NCI-H2081 (cell line): ENCODE measurements around the gene PTGS1.

Experiments
- DNase-seq, 2 experiments: peaks; one replicate each; lab custom pipeline; 2025; lab: John Stamatoyannopoulos, UW

PTGS1 gene

DNA sequence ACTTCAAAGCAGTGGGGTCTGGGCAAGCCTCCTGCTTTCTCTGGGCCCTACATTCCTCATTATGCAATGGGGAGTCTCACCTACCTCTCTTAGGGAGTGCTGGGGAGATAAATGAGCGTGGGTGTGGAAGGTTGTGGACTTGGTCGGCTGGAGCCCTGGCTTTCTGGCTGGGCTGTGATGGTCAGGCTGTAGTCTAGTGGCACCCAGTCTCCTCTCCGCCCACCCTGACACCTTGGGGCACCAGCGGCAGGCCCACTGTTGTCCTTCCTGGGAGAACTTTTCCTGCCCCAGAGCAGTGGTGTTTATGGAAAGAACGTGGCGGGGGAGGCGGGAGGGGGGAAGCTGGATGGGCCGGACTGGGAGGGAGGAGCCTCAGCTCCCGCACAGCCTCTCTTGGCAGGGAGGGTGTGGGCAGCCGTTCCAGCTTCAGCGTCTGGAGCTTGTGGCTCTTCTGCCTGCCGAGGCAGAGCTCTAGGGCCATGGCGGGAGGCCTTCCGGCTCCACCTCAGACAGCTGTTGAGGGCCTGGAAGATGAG, 4.1 kb downstream of the PTGS1 start:
- no peak for DNase-seq

GRCh38 chr9:122376796-122377195, 6.0 kb downstream of the PTGS1 start:
- DNase-seq: no peak

GRCh38 chr9:122377241-122378164, 6.7 kb downstream of the PTGS1 start:
- DNase-seq: no peak

DNA sequence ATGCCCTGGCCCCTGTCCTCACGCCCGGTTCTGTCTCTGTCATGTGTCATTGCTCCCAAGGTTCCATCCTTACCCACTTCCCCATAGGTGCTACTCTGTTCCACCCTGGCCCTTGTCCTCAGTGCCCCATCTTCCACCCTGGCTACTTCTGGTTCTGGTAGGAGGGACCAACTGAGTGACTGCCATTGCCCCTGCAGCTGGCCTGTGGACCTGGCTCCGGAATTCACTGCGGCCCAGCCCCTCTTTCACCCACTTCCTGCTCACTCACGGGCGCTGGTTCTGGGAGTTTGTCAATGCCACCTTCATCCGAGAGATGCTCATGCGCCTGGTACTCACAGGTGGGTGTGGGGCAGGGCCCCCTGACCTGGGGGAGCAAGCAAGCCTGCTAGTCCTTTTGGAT, 7.4 kb downstream of the PTGS1 start:
- no peak for DNase-seq

DNA sequence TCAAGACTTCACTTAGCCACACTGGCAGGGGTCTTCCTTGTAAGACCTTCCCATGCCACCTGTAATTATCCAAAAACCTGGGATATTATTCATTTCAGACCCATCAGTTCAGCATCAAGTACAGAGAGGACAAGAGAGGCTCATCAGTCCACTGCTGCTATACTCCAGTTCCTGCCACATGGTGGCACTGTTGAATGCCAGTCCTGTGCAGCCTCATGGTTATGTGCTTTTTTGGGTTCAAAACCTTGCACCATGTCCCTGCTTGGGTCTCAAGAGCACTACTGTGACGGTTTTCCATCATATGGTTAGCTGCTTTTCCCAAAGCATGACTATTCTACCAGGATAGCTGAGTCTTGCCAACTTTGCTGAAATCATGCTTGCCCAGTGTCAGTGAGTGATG, 8.5 kb downstream of the PTGS1 start:
- DNase-seq: no peak

DNA sequence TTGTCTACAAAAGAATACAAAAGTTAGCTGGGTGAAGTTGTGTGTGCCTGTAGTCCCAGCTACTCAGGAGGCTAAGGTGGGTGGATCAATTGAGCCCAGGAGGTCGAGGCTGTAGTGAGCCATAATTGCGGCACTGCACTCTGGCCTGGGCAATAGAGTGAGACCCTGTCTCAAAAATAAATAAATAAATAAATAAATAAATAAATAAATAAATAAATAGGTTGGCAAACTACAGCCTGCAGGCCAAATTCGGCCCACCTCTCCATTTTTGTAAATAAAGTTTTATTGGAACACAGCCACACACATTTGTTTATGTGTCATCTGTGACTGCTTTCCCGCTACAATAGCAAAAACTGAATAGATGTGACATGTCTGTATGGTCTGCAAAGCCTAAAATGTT, 9.5 kb downstream of the PTGS1 start:
- DNase-seq: no peak

GRCh38 chr9:122381206-122381950, 10.6 kb downstream of the PTGS1 start:
- DNase-seq: no peak

- no peak for DNase-seq
Observed at GRCh38 chr9:122382901-122383850, 12.4 kb downstream of the PTGS1 start.

GRCh38 chr9:122383992-122384461, 13.2 kb downstream of the PTGS1 start:
- DNase-seq: no peak

DNA sequence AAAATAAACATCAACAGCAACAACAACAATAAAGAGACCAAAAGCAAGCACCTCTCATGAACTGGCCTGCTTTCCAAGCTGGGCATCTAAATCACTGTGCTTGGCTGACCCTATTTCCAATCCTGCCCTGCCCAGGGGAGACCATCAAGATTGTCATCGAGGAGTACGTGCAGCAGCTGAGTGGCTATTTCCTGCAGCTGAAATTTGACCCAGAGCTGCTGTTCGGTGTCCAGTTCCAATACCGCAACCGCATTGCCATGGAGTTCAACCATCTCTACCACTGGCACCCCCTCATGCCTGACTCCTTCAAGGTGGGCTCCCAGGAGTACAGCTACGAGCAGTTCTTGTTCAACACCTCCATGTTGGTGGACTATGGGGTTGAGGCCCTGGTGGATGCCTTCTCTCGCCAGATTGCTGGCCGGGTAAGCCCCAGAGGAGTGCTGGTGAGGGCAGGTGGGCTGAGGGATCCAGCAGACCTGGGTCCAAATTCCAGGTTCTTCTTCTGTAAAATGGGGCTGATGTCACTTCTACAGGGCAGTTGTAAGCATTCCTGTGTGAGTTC, 15.6 kb downstream of the PTGS1 start:
- no peak for DNase-seq

DNA sequence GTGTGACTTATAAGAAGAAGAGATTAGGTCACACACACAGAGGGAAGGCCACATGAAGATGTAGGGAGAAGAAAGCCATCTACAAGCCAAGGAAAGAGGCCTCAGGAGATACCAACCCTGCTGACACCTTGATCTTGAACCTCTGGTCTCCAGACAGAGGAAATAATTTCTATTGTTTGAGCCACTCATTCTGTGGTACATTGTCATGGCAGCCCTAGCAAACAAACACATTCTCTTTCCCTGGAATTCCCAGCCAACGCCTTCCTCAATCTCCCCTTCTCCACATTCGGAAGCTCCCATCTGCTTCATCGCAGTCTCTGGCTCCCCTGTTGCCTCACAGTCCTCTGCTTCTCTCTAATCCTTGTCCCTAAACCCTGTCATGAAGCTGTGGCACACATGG, 16.7 kb downstream of the PTGS1 start:
- no peak for DNase-seq

DNA sequence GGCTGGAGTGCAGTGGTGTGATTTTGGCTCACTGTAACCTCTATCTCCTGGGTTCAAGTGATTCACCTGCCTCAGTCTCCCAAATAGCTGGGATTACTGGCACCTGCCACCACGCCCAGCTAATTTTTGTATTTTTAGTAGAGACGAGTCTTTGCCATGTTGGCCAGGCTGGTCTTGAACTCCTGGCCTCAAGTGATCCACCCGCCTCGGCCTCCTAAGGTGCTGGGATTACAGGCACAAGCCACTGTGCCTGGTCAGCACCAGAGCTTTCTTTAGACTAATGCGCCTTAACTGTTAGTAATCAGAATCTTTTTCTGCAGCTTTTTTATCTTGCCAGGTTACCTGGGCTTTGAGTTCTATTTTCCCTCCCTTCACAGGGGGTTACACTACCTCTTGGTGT, 18.4 kb downstream of the PTGS1 start:
- no peak for DNase-seq

DNA sequence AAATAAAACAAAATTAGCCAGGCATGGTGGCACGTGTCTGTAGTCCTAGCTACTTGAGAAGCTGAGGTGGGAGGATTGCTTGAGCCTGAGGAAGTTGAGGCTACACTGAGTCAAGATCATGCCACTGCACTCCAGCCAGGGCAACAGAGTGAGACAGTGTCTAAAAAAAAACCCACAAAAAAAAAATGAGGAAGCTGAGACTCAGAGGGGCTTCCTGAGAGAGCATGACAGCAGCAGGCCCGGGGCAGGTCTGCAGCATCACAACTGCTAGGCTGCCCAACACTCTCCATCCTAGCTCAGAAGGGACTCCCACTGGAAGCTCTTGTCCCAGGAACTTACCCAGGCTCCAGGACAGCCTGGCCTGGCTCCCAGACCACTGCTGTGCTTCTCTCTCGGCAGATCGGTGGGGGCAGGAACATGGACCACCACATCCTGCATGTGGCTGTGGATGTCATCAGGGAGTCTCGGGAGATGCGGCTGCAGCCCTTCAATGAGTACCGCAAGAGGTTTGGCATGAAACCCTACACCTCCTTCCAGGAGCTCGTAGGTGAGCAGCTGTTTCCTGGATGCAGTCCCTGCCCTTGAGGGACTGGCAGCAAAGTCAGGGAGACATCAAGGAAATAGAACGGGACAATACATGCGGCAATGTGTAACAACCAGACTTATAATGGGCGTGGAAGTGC, 19.1 kb downstream of the PTGS1 start:
- DNase-seq: no peak

DNA sequence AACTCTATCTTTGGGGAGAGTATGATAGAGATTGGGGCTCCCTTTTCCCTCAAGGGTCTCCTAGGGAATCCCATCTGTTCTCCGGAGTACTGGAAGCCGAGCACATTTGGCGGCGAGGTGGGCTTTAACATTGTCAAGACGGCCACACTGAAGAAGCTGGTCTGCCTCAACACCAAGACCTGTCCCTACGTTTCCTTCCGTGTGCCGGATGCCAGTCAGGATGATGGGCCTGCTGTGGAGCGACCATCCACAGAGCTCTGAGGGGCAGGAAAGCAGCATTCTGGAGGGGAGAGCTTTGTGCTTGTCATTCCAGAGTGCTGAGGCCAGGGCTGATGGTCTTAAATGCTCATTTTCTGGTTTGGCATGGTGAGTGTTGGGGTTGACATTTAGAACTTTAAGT, 21.5 kb downstream of the PTGS1 start:
- DNase-seq: no peak

- DNase-seq: no peak
Observed at GRCh38 chr9:122392714-122393113, 21.9 kb downstream of the PTGS1 start.

- DNase-seq: no peak
Observed at GRCh38 chr9:122393284-122393983, 22.6 kb downstream of the PTGS1 start.

DNA sequence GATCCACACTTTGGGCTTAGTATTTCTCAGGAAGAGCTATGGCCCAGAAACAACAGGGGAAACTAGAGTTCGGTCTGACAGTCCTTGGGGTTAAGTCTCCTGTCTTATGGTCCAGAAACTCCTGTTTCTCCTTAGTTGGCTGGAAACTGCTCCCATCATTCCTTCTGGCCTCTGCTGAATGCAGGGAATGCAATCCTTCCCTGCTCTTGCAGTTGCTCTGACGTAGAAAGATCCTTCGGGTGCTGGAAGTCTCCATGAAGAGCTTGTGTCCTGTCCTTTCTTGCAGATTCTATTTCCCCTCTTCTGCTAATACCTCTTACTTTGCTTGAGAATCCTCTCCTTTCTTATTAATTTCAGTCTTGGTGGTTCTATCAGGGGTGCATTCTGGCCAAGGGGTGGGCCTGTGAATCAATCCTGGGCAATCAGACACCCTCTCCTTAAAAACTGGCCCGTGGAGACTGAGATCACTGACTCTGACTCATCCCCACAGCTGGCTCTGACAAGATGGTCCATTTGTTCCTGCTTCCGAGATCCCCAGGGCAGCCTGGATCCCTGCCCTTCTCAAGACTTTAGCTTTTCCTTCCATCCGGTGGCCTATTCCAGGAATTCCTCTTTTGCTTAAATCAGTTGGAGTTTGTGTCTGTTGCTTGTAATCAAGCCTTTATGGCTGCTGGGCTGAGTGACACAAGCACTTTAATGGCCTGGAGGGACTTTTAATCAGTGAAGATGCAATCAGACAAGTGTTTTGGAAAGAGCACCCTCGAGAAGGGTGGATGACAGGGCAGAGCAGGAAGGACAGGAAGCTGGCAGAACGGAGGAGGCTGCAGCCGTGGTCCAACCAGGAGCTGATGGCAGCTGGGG, 23.7 kb downstream of the PTGS1 start:
- DNase-seq: no peak

GRCh38 chr9:122396614-122397148, 25.9 kb downstream of the PTGS1 start:
- DNase-seq: no peak

DNA sequence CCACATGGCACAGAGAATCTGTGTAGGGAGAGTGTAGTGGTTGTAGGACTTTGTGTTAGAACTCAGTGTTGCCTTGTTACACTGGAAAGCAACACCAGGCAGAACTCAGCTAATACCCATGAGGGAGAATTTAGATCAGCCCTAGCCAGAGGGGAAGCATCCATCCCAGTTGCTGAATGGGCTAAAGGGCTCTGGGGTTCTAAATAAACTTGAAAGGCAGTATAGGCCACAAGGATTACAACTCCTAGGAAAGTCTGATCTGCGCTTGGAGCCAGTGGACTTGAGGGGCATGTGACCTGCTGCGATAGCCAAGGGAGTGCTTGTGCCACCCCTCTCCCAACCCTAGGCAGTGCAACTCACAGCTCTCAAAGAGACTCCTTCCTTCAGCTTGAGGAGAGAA, 26.9 kb downstream of the PTGS1 start:
- DNase-seq: no peak
